ENCODE measurements around the gene UQCRHL.
"Not testable (repeated sequence)": the region's sequence is repeated elsewhere in the genome, so short reads cannot be mapped to it uniquely, and the experiment has no call there.

UQCRHL gene

GRCh38 chr1:15849775-15850324, 42.4 kb upstream of the UQCRHL start:
- H3K9me3 ChIP-seq (ENCODE audit: control extremely low read depth in 1 of 5, control insufficient read depth in 4 of 5, insufficient read depth in 2 of 5, low read depth in 1 of 5, low read length in 4 of 5): no peaks in the 10 kb centered on the region
- WGBS (ENCODE audit: insufficient coverage): 0% methylated on average over 15 of the region's 16 CpGs
- peak overlapping the region; percentile 47 to 100 (median 91) for H3K4me3 ChIP-seq (ENCODE audit: control insufficient read depth in 1 of 7, extremely low read depth in 1 of 7, insufficient read depth in 4 of 7, low read depth in 2 of 7, low read length in 6 of 7)
- DNase-seq: peak; percentile 67 to 78 (median 70)
- H3K4me1 ChIP-seq (ENCODE audit: control extremely low read depth in 1 of 4, control insufficient read depth in 4 of 4, insufficient read depth in 4 of 4, low read length in 3 of 4): peaks cover 26 to 54% (median 39%) of the 10 kb centered on the region in 4 experiments
- CTCF ChIA-PET: interaction anchor here (0.8 to 2.7 kb wide), 5 partner anchors 9 to 26 kb away, joined by 3 to 10 read pairs (median 4); no protein-coding TSS in a partner anchor
- no peaks in the 10 kb centered on the region for H3K27me3 ChIP-seq (replicated peaks in 2 of 5; ENCODE audit: control insufficient read depth in 4 of 5, insufficient read depth in 5 of 5, low read length in 4 of 5)
- POLR2A ChIA-PET: interaction anchor here (1.2 to 3.6 kb wide), 4 partner anchors 13 to 37 kb away, joined by 4 to 20 read pairs (median 14); no protein-coding TSS in a partner anchor
- H3K27ac ChIP-seq (ENCODE audit: insufficient read depth in 1 of 2, low read depth in 1 of 2, low read length in 2 of 2, poor library complexity in 1 of 2, severe bottlenecking in 2 of 2): peak overlapping the region; percentile 89 to 97
- H3K36me3 ChIP-seq (ENCODE audit: control insufficient read depth in 4 of 4, insufficient read depth in 4 of 4, low read length in 3 of 4): no peaks in the 10 kb centered on the region

DNA sequence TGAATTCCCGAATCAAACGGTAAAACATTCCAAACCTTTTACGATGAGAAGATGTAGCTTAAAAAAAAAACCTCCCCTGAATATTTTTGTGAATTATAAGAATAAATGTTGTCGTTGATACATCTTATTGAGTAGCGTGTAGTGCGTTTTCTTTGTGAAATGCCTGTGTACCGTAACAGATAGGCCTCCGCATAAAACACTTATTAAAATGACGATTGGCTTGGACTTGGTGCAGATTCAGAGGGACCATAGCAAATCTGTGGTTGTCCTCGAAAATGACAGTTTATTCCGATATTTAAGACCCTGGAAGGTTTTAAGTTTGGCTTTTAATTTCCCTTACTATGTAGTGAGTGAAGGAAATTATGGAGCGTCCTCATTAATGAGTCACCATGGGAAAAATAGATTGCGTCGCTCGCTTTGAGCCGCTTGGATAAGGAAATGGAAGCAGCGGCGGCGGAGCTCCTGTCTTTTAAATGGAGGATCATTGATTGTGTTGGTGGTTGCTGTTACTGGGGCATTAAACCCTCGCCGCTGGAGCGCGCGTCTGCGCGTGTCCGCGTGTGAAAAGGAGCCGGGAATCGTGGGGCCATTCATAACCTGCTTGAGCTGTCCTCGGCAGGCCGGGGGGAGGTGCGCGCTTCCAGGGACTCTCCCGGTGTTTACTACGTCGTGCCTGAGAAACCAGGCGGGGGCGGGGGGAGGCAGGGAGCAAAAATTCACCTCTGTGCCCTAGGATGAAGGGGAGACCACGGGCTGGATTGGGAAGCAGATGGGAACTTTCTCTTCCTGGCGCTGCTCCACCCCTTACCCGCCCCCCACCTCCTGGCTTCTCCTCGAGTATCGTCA, 41.7 kb upstream of the UQCRHL start:
- DNase-seq: peak; percentile 86 to 94 (median 93)
- ChIA-PET CTCF (interaction anchor here (0.8 to 2.7 kb wide), 3 partner anchors 14 to 21 kb away, joined by 3 to 10 read pairs (median 6); no protein-coding TSS in a partner anchor), POLR2A (interaction anchor here (0.6 to 3.6 kb wide), 4 partner anchors 12 to 38 kb away, joined by 6 to 20 read pairs (median 14); no protein-coding TSS in a partner anchor)
- WGBS (ENCODE audit: insufficient coverage): under 1% methylated on average over 29 of the region's 44 CpGs
- Histone ChIP-seq H3K27me3 (replicated peaks in 2 of 5; ENCODE audit: control insufficient read depth in 4 of 5, insufficient read depth in 5 of 5, low read length in 4 of 5) (no peaks in the 10 kb centered on the region), H3K4me3 (ENCODE audit: control insufficient read depth in 1 of 7, extremely low read depth in 1 of 7, insufficient read depth in 4 of 7, low read depth in 2 of 7, low read length in 6 of 7) (peak overlapping the region; percentile 85 to 100 (median 91)), H3K4me1 (ENCODE audit: control extremely low read depth in 1 of 4, control insufficient read depth in 4 of 4, insufficient read depth in 4 of 4, low read length in 3 of 4) (peaks cover 26 to 58% (median 41%) of the 10 kb centered on the region in 4 experiments), H3K36me3 (ENCODE audit: control insufficient read depth in 4 of 4, insufficient read depth in 4 of 4, low read length in 3 of 4) (no peaks in the 10 kb centered on the region), H3K27ac (ENCODE audit: insufficient read depth in 1 of 2, low read depth in 1 of 2, low read length in 2 of 2, poor library complexity in 1 of 2, severe bottlenecking in 2 of 2) (peak overlapping the region; percentile 89 to 97), H3K9me3 (ENCODE audit: control extremely low read depth in 1 of 5, control insufficient read depth in 4 of 5, insufficient read depth in 2 of 5, low read depth in 1 of 5, low read length in 4 of 5) (no peaks in the 10 kb centered on the region)

GRCh38 chr1:15848143-15848928, 40.9 kb upstream of the UQCRHL start:
- Histone ChIP-seq H3K4me1 (ENCODE audit: control extremely low read depth in 1 of 4, control insufficient read depth in 4 of 4, insufficient read depth in 4 of 4, low read length in 3 of 4) (peaks cover 26 to 60% (median 44%) of the 10 kb centered on the region in 4 experiments), H3K36me3 (ENCODE audit: control insufficient read depth in 4 of 4, insufficient read depth in 4 of 4, low read length in 3 of 4) (no peaks in the 10 kb centered on the region), H3K4me3 (ENCODE audit: control insufficient read depth in 1 of 7, extremely low read depth in 1 of 7, insufficient read depth in 4 of 7, low read depth in 2 of 7, low read length in 6 of 7) (peak overlapping the region; percentile 85 to 100 (median 91)), H3K27me3 (replicated peaks in 2 of 5; ENCODE audit: control insufficient read depth in 4 of 5, insufficient read depth in 5 of 5, low read length in 4 of 5) (no peaks in the 10 kb centered on the region), H3K9me3 (ENCODE audit: control extremely low read depth in 1 of 5, control insufficient read depth in 4 of 5, insufficient read depth in 2 of 5, low read depth in 1 of 5, low read length in 4 of 5) (no peaks in the 10 kb centered on the region), H3K27ac (ENCODE audit: insufficient read depth in 1 of 2, low read depth in 1 of 2, low read length in 2 of 2, poor library complexity in 1 of 2, severe bottlenecking in 2 of 2) (peak overlapping the region; percentile 89 to 97)
- ChIA-PET POLR2A (interaction anchor here (0.8 to 3.6 kb wide), 6 partner anchors 11 to 79 kb away, joined by 3 to 20 read pairs (median 14); no protein-coding TSS in a partner anchor), CTCF (interaction anchor here (1.1 to 2.7 kb wide), 3 partner anchors 15 to 111 kb away, joined by 5 to 10 read pairs (median 6); no protein-coding TSS in a partner anchor)
- 0% methylated on average over 92 of the region's 104 CpGs for WGBS (ENCODE audit: insufficient coverage)
- DNase-seq: peak in 2 of 3 donors; percentile 67

- WGBS (ENCODE audit: insufficient coverage): 0% methylated on average over 26 of the region's 34 CpGs
- Histone ChIP-seq H3K36me3 (ENCODE audit: control insufficient read depth in 4 of 4, insufficient read depth in 4 of 4, low read length in 3 of 4) (no peaks in the 10 kb centered on the region), H3K4me3 (ENCODE audit: control insufficient read depth in 1 of 7, extremely low read depth in 1 of 7, insufficient read depth in 4 of 7, low read depth in 2 of 7, low read length in 6 of 7) (peak overlapping the region; percentile 85 to 100 (median 91)), H3K4me1 (ENCODE audit: control extremely low read depth in 1 of 4, control insufficient read depth in 4 of 4, insufficient read depth in 4 of 4, low read length in 3 of 4) (peaks cover 26 to 57% (median 43%) of the 10 kb centered on the region in 4 experiments), H3K27ac (ENCODE audit: insufficient read depth in 1 of 2, low read depth in 1 of 2, low read length in 2 of 2, poor library complexity in 1 of 2, severe bottlenecking in 2 of 2) (peak overlapping the region; percentile 89 to 97), H3K9me3 (ENCODE audit: control extremely low read depth in 1 of 5, control insufficient read depth in 4 of 5, insufficient read depth in 2 of 5, low read depth in 1 of 5, low read length in 4 of 5) (no peaks in the 10 kb centered on the region), H3K27me3 (replicated peaks in 2 of 5; ENCODE audit: control insufficient read depth in 4 of 5, insufficient read depth in 5 of 5, low read length in 4 of 5) (no peaks in the 10 kb centered on the region)
- ChIA-PET CTCF (interaction anchor here (0.8 to 1.7 kb wide), 5 partner anchors 10 to 111 kb away, joined by 3 to 15 read pairs (median 6); no protein-coding TSS in a partner anchor), POLR2A (interaction anchor here (0.8 to 3.6 kb wide), 5 partner anchors 11 to 79 kb away, joined by 3 to 20 read pairs (median 5); no protein-coding TSS in a partner anchor)
- DNase-seq: no peak
These were observed 40.4 kb upstream of the UQCRHL start for GRCh38 chr1:15847893-15848142.

- CTCF ChIA-PET: interaction anchor here (0.8 to 1.7 kb wide), 6 partner anchors 9 to 112 kb away, joined by 3 to 15 read pairs (median 6); no protein-coding TSS in a partner anchor
- WGBS (ENCODE audit: insufficient coverage): under 1% methylated on average over 59 of the region's 86 CpGs
- Histone ChIP-seq H3K27me3 (replicated peaks in 2 of 5; ENCODE audit: control insufficient read depth in 4 of 5, insufficient read depth in 5 of 5, low read length in 4 of 5) (no peaks in the 10 kb centered on the region), H3K4me3 (ENCODE audit: control insufficient read depth in 1 of 7, extremely low read depth in 1 of 7, insufficient read depth in 4 of 7, low read depth in 2 of 7, low read length in 6 of 7) (peak within 1 kb of the TSS; percentile 85 to 100 (median 91)), H3K4me1 (ENCODE audit: control extremely low read depth in 1 of 4, control insufficient read depth in 4 of 4, insufficient read depth in 4 of 4, low read length in 3 of 4) (peaks cover 23 to 52% (median 40%) of the 10 kb centered on the region in 4 experiments), H3K36me3 (ENCODE audit: control insufficient read depth in 4 of 4, insufficient read depth in 4 of 4, low read length in 3 of 4) (no peaks in the 10 kb centered on the region), H3K9me3 (ENCODE audit: control extremely low read depth in 1 of 5, control insufficient read depth in 4 of 5, insufficient read depth in 2 of 5, low read depth in 1 of 5, low read length in 4 of 5) (no peaks in the 10 kb centered on the region), H3K27ac (ENCODE audit: insufficient read depth in 1 of 2, low read depth in 1 of 2, low read length in 2 of 2, poor library complexity in 1 of 2, severe bottlenecking in 2 of 2) (peak within 1 kb of the TSS; percentile 89 to 97)
- peak; percentile 98 to 99 (median 99) for DNase-seq
- POLR2A ChIA-PET: interaction anchor here (0.8 to 3.6 kb wide), 5 partner anchors 10 to 80 kb away, joined by 3 to 20 read pairs (median 5); no protein-coding TSS in a partner anchor
These were observed 39.8 kb upstream of the UQCRHL start, which contains the start of gene SPEN for GRCh38 chr1:15847100-15847892. TSS of gene SPEN (plus strand) at chr1:15847707. CDS start at chr1:15848068, 361 bp downstream.

DNA sequence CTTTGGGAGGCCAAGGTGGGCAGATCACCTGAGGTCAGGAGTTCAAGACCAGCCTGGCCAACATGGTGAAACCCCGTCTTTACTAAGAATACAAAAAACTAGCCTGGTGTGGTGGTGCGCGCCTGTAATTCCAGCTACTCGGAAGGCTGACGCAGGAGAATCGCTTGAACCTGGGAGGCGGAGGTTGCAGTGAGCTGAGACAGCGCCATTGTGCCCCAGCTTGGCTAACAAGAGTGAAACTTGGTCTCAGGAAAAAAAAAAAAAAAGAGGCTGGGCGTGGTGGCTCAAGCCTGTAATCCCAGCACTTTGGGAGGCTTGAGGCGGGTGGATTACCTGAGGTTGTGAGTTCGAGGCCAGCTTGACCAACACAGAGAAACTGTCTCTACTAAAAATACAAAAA, 38.6 kb upstream of the UQCRHL start:
- peaks cover 13 to 39% (median 30%) of the 10 kb centered on the region in 4 experiments for H3K4me1 ChIP-seq (ENCODE audit: control extremely low read depth in 1 of 4, control insufficient read depth in 4 of 4, insufficient read depth in 4 of 4, low read length in 3 of 4)
- ChIA-PET CTCF (interaction anchor here (0.7 to 1.7 kb wide), 2 partner anchors 31 to 40 kb away, joined by 3 to 6 read pairs; no protein-coding TSS in a partner anchor), POLR2A (interaction anchor here (2.3 kb wide), 1 partner anchor 9 kb away, joined by 17 read pairs; no protein-coding TSS in a partner anchor)
- H3K27ac ChIP-seq (ENCODE audit: insufficient read depth in 1 of 2, low read depth in 1 of 2, low read length in 2 of 2, poor library complexity in 1 of 2, severe bottlenecking in 2 of 2): peak overlapping the region in 1 of 2 experiments; percentile 92
- peak overlapping the region in 1 of 7 experiments; percentile 1 for H3K4me3 ChIP-seq (ENCODE audit: control insufficient read depth in 1 of 7, extremely low read depth in 1 of 7, insufficient read depth in 4 of 7, low read depth in 2 of 7, low read length in 6 of 7)
- not testable (repeated sequence) for H3K9me3 ChIP-seq (ENCODE audit: control extremely low read depth in 1 of 5, control insufficient read depth in 4 of 5, insufficient read depth in 2 of 5, low read depth in 1 of 5, low read length in 4 of 5); DNase-seq; H3K36me3 ChIP-seq (ENCODE audit: control insufficient read depth in 4 of 4, insufficient read depth in 4 of 4, low read length in 3 of 4); H3K27me3 ChIP-seq (replicated peaks in 2 of 5; ENCODE audit: control insufficient read depth in 4 of 5, insufficient read depth in 5 of 5, low read length in 4 of 5)
- WGBS (ENCODE audit: insufficient coverage): 100% methylated on average over 4 of the region's 11 CpGs

All from common myeloid progenitor, CD34-positive (primary cell).